ENCODE data around the gene SLC12A1. TPM values are rescaled to one million over a fixed set of nuclear protein-coding genes. Genes with fewer than 3 reads are reported as not detected.

SLC12A1 gene
- total RNA-seq, 1 donor = not detected

DNA sequence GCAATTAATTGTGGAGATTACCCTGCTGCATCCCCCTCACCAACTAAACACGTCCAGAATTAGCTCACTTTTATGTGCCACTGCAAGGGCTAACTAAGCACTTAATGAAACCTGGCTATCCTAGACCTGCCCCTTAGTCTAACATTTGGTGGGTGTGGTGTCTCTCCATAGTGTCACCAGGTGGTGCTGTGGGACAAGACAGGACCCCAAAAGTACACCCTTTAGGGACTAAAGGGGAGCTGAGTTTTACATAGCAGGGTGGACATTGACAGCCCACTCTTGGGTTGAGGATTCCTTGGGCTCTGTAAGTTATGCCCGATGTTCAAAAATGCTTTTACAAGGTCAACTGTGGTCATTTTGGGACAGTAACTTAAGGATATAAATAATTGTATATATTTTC lies 130.8 kb downstream of the SLC12A1 start:
- H3K4me3 ChIP-seq (ENCODE audit: low read length) = no peak overlapping the region
- peaks cover 9% of the 10 kb centered on the region for H3K4me1 ChIP-seq (ENCODE audit: insufficient read depth, low read length)
- H3K27me3 ChIP-seq (ENCODE audit: insufficient read depth, low read length) = no peaks in the 10 kb centered on the region
- H3K9me3 ChIP-seq (ENCODE audit: low read depth, low read length) = no peaks in the 10 kb centered on the region

DNA sequence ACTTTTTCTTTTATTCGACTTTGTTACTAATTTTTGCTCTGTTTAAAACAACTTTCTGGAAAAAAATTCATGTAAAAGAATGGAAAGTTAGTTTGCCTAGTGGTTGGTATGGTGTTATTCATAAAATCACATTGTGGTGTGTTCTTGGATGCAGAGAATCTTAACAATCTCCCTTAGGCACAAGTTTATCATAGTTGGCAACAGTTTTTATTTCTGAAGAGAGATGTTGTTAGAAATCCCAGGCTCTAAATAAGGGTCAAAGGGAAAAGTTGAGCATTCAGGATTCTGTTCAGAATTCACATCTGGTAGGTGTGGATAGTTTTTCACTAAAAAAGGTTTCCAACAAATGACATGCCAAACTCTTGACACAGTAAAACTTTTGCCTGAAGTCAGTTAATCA lies 131.5 kb downstream of the SLC12A1 start:
- Histone ChIP-seq H3K9me3 (ENCODE audit: low read depth, low read length) (no peaks in the 10 kb centered on the region), H3K27me3 (ENCODE audit: insufficient read depth, low read length) (no peaks in the 10 kb centered on the region), H3K4me1 (ENCODE audit: insufficient read depth, low read length) (peaks cover 3% of the 10 kb centered on the region)

DNA sequence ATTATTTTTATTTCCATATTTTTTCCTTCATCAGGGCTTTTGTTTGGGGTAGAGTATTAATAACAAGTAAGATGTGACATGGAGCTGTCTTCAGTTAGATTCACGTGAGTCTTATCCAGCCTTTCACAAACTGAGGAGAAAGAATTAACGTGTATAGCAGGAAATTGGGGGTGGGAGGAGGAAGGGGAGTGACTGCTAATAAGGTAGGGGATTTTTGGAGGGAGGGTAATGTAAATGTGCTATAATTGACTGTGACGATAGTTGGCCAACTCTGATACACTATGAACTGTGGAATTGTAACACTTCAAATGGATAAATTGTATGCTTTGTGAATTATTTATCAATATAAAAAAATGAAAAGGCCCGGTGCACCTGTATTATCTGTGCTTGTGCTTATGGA lies 134.0 kb downstream of the SLC12A1 start:
- H3K27me3 ChIP-seq (ENCODE audit: insufficient read depth, low read length) = no peaks in the 10 kb centered on the region
- H3K4me1 ChIP-seq (ENCODE audit: insufficient read depth, low read length) = no peaks in the 10 kb centered on the region
- no peaks in the 10 kb centered on the region for H3K9me3 ChIP-seq (ENCODE audit: low read depth, low read length)
- H3K4me3 ChIP-seq (ENCODE audit: low read length) = no peak overlapping the region

More for the DNA sequence above, 131.5 kb downstream of the SLC12A1 start:
- H3K4me3 ChIP-seq (ENCODE audit: low read length) = no peak overlapping the region

DNA sequence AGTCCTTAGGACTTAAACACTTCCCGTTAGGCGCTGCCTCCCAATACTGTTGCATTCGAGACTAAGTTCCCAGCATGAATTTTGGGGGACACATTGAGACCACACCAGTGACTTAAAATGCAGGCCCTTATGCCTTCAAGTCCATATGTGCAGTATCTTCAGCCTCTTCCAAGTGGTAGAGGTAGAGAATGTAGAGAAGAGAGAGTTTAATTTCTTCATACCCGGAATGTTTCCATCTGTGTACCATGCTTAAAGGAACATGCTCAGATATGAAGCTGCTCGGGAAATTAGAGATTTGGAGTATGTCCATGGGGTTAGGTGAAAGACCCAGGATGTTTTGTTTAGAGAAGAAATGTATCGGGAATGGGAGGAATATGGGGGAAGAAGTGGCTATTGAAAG lies 137.8 kb downstream of the SLC12A1 start:
- no peaks in the 10 kb centered on the region for H3K27me3 ChIP-seq (ENCODE audit: insufficient read depth, low read length)

DNA sequence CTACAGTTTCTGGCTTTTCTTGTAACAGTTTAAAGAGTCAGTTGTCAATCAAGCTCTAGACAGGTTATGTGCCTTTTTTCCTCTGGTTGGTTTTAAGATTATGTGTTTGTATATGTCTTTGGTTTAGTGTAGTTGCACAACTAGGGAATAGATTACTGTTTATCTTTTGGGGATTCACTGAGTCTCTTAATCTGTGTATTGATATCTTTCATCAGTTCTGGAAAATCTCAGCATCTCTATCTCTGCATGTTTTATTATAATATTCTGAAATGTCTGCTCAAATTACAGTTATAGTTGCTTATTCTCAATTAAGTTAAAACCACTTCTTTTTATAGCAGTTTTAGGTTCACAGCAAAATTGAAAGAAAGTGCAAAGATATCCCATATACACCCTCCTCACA lies 139.4 kb downstream of the SLC12A1 start:
- Histone ChIP-seq H3K4me1 (ENCODE audit: insufficient read depth, low read length) (no peaks in the 10 kb centered on the region), H3K4me3 (ENCODE audit: low read length) (no peak overlapping the region), H3K27me3 (ENCODE audit: insufficient read depth, low read length) (no peaks in the 10 kb centered on the region), H3K9me3 (ENCODE audit: low read depth, low read length) (no peaks in the 10 kb centered on the region)

More for the DNA sequence above, 137.8 kb downstream of the SLC12A1 start:
- H3K4me3 ChIP-seq (ENCODE audit: low read length) = no peak overlapping the region
- no peaks in the 10 kb centered on the region for H3K9me3 ChIP-seq (ENCODE audit: low read depth, low read length)
- no peaks in the 10 kb centered on the region for H3K4me1 ChIP-seq (ENCODE audit: insufficient read depth, low read length)

DNA sequence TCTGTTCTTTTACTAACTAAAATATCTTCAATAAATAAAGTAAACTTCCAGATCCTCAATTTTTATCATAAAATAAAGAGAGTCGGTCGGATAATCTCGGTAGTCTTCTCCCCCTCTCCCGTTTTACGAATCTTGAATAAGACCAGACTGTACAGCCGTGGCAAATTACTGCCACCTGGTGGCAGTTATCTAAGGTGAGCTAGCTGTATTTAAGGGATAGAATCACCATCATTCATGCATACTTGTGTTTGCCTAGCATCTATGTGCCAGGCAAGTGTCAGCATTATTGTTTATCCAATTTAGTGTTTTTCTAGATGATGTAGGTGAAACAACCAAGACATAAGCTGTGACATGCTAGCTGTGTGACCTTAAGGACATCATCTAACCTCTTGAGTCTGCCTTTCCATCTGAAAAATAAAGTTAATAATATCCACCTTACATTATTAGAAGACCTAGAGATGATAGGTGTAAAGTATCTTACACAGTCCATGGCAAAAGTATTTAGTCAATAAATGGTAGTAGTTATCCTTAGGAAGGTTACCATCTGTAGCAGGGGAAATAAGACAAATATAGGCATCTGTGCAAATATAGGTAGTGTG lies 146.5 kb downstream of the SLC12A1 start:
- Histone ChIP-seq H3K4me3 (ENCODE audit: low read length) (no peak overlapping the region), H3K27me3 (ENCODE audit: insufficient read depth, low read length) (no peaks in the 10 kb centered on the region), H3K9me3 (ENCODE audit: low read depth, low read length) (no peaks in the 10 kb centered on the region), H3K4me1 (ENCODE audit: insufficient read depth, low read length) (no peaks in the 10 kb centered on the region)

Other genes starting within 250 kb of the SLC12A1 start
- under 0.01 TPM for gene SLC24A5, start 85.3 kb upstream of the SLC12A1 start, total RNA-seq
- gene MYEF2, start 28.0 kb upstream of the SLC12A1 start, total RNA-seq = 14.1 TPM
- not detected for gene CTXN2, start 14.6 kb upstream of the SLC12A1 start, total RNA-seq
- gene DUT, start 125.1 kb downstream of the SLC12A1 start, total RNA-seq = 19.8 TPM

Measured in mononuclear cell (primary cell).